Tibial nerve (tissue), 4 donors: ENCODE measurements around the gene PTK7. TPM values are rescaled to one million over a fixed set of nuclear protein-coding genes. Genes with fewer than 3 reads are reported as not detected.

Experiments used
- DNase-seq, 2 donors: peaks; one replicate each; pipeline ENCODE4 v3.0.0-alpha.2; 2019; ENCODE audit warnings: low spot score in 2 of 2
- H3K27ac ChIP-seq, 4 donors: fragments of 200-600 bp; sonication (generic) in 3 of 4; one replicate each; pipeline ENCODE4 v1.5.1; 2017 to 2019; ENCODE audit warnings: mild to moderate bottlenecking in 1 of 4
- H3K27me3 ChIP-seq, 2 donors: fragments of 200-600 bp; sonication (generic) in 1 of 2; one replicate each; pipeline versions ENCODE4 v1.5.1 to v1.6.0; 2017 to 2019
- H3K36me3 ChIP-seq, 3 donors: fragments of 200-600 bp; sonication (generic); one replicate each; pipeline ENCODE4 v1.5.1; 2018 to 2019
- H3K4me1 ChIP-seq, 4 donors: fragments of 200-600 bp; sonication (generic) in 3 of 4; one replicate each; pipeline ENCODE4 v1.5.1; 2017 to 2019
- H3K4me3 ChIP-seq, 4 donors: fragments of 200-600 bp; sonication (generic) in 3 of 4; one replicate each; pipeline ENCODE4 v1.5.1; 2017 to 2019; ENCODE audit warnings: mild to moderate bottlenecking in 1 of 4, moderate library complexity in 1 of 4
- H3K9me3 ChIP-seq, 4 donors: fragments of 200-600 bp; sonication (generic) in 3 of 4; one replicate each; pipeline ENCODE4 v1.5.1; 2017 to 2019
- EP300 ChIP-seq, 2 donors: sonication (generic); formaldehyde crosslinking; IDR thresholded peaks; one replicate each; pipeline ENCODE4 v1.6.1; 2017; ENCODE audit warnings: antibody characterized with exemption in 2 of 2, mild to moderate bottlenecking in 1 of 2
- POLR2A ChIP-seq, 2 donors: fragments of 450-650 bp; IDR thresholded peaks; one replicate each; pipeline ENCODE4 v1.6.1; 2017; ENCODE audit warnings: antibody characterized with exemption in 2 of 2, mild to moderate bottlenecking in 2 of 2, moderate library complexity in 2 of 2
- WGBS, 2 donors: methylation state at CpG; one replicate each; pipeline ENCODE4 v1.1.5; 2018; 5-methylcytosine and 5-hydroxymethylcytosine counted together
- total RNA-seq, 4 donors: library from RNA; depleted of rRNA; stranded (reverse); fragments of >200 nt; gene quantifications; one replicate each; pipeline ENCODE4 v1.1.0, GENCODE V29; 2016
- TF ChIP-seq, protein P1 (sequence below), 5 experiments: fragments of 200-600 bp in 3 of 5; fragments of 450-650 bp in 2 of 5; sonication (generic) in 3 of 5; IDR thresholded peaks; one replicate each; pipeline ENCODE4 v1.5.1; 2016 to 2019; ENCODE audit warnings: antibody characterized with exemption in 5 of 5, mild to moderate bottlenecking in 3 of 5, moderate library complexity in 2 of 5

The PTK7 gene
- total RNA-seq, 4 donors from 2014 or later = 1.5 to 5.5 (median 3.9) TPM

DNA sequence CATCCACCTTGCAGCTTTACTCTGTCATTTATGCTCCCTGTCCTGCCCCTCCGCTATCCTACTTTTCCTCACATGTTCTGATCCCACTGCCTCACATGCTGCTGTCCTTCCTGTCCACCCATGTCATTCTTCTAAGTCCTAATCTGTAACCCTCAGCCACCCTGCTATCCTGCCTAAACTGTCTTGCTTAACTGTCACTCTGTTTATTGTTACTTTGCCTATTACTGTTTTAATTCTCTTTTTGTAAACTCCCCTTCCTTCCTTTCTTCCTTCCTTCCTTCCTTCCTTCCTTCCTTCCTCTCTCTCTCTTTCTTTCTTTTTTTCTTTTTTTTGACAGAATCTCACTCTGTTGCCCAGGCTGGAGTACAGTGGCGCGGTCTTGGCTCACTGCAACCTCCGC is 107.3 kb downstream of the PTK7 start:
- no peak for TF ChIP-seq POLR2A (IDR thresholded peaks at IDR 0.05)
- TF ChIP-seq, protein P1, sequence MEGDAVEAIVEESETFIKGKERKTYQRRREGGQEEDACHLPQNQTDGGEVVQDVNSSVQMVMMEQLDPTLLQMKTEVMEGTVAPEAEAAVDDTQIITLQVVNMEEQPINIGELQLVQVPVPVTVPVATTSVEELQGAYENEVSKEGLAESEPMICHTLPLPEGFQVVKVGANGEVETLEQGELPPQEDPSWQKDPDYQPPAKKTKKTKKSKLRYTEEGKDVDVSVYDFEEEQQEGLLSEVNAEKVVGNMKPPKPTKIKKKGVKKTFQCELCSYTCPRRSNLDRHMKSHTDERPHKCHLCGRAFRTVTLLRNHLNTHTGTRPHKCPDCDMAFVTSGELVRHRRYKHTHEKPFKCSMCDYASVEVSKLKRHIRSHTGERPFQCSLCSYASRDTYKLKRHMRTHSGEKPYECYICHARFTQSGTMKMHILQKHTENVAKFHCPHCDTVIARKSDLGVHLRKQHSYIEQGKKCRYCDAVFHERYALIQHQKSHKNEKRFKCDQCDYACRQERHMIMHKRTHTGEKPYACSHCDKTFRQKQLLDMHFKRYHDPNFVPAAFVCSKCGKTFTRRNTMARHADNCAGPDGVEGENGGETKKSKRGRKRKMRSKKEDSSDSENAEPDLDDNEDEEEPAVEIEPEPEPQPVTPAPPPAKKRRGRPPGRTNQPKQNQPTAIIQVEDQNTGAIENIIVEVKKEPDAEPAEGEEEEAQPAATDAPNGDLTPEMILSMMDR (IDR thresholded peaks at IDR 0.05) = no peak
- no peak for TF ChIP-seq EP300 (IDR thresholded peaks at IDR 0.05)
- H3K27ac ChIP-seq = no peak overlapping the region
- H3K4me3 ChIP-seq = no peak overlapping the region
- peaks cover 3 to 62% (median 25%) of the 10 kb centered on the region in 3 donors for H3K36me3 ChIP-seq
- no peaks in the 10 kb centered on the region for H3K27me3 ChIP-seq
- 98 to 99% methylated on average over 4 of the region's 4 CpGs for WGBS, 2 donors
- H3K4me1 ChIP-seq = peaks cover 0 to 37% (median 10%) of the 10 kb centered on the region in 4 donors
- H3K9me3 ChIP-seq = no peaks in the 10 kb centered on the region
- DNase-seq = no peak

DNA sequence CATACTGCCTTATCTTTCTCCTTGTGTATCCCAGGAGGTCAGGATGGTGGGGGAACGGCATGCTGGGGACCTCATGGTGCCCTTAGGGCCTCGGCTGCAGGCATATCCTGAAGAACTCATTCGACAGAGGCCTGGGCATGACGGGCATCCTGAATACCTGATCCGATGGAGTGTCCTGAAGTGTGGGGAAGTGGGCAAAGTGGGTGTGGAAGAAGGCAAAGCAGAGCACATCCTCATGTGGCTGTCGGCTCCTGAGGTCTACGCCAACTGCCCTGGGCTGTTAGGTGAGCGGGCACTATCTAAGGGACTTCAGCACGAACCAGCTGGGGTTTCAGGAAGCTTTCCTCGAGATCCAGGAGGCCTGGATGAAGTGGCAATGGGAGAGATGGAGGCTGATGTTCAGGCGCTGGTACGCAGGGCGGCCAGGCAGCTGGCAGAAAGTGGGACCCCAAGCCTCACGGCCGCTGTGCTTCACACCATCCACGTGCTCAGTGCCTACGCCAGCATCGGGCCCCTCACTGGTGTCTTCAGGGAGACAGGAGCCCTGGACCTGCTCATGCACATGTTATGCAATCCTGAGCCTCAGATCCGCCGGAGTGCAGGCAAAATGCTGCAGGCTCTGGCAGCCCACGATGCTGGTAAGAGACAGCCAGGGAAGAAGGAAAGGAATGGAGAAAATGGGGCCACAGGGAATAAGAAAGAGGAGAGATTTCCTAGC is 108.3 kb downstream of the PTK7 start:
- no peaks in the 10 kb centered on the region for H3K27me3 ChIP-seq
- 89 to 90% methylated on average over 21 of the region's 21 CpGs for WGBS, 2 donors
- H3K36me3 ChIP-seq = peaks cover 0 to 62% (median 18%) of the 10 kb centered on the region in 3 donors
- no peaks in the 10 kb centered on the region for H3K9me3 ChIP-seq
- no peak for DNase-seq
- no peak overlapping the region for H3K27ac ChIP-seq
- no peak overlapping the region for H3K4me3 ChIP-seq
- no peak for TF ChIP-seq POLR2A (IDR thresholded peaks at IDR 0.05)
- TF ChIP-seq, protein P1 (IDR thresholded peaks at IDR 0.05) = no peak
- TF ChIP-seq EP300 (IDR thresholded peaks at IDR 0.05) = no peak
- peaks cover 0 to 37% (median 10%) of the 10 kb centered on the region in 4 donors for H3K4me1 ChIP-seq

DNA sequence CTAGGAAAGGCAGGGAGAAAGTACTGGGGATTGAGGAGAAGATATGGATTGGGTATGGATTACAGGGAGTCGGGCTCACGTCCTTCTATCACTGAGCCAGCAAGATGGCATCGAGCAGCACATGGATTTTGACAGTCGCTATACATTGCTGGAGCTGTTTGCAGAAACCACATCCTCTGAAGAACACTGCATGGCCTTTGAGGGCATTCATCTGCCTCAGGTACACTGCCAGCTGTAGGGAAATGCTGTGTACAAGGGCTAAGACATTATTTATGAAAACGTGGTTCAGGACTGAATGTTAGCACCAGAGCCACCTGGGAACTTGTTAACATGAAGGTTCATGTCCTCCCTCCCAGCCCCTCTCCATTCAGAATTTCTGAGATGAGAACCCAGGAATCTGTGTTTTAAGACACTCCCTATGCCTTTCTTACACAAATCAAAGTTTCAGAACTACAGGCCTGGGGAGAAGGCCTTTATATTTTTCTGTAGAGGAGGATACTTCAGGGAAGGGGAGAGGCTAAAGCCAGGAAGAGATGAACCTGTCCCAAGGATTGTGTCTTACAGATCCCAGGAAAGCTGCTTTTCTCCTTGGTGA is 109.4 kb downstream of the PTK7 start:
- H3K36me3 ChIP-seq = peaks cover 0 to 57% (median 15%) of the 10 kb centered on the region in 3 donors

DNA sequence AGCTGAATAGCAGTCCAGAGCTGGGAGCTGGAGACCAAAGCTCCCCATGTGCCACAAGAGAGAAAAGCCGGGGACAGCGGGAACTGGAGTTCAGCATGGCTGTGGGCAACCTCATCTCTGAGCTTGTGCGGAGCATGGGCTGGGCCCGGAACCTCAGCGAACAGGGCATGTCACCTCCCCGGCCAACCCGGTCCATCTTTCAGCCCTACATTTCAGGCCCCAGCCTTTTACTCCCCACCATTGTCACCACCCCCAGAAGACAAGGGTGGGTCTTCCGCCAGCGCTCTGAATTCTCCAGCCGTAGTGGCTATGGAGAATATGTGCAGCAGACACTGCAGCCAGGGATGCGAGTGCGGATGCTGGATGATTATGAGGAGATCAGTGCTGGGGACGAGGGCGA is 109.9 kb downstream of the PTK7 start:
- no peak for TF ChIP-seq EP300 (IDR thresholded peaks at IDR 0.05)
- TF ChIP-seq, protein P1 (IDR thresholded peaks at IDR 0.05) = no peak
- TF ChIP-seq POLR2A (IDR thresholded peaks at IDR 0.05) = no peak
- WGBS, 2 donors = 96 to 97% methylated on average over 14 of the region's 14 CpGs
- H3K4me3 ChIP-seq = no peak overlapping the region
- no peaks in the 10 kb centered on the region for H3K9me3 ChIP-seq
- no peaks in the 10 kb centered on the region for H3K27me3 ChIP-seq
- peaks cover 0 to 57% (median 15%) of the 10 kb centered on the region in 3 donors for H3K36me3 ChIP-seq
- no peak overlapping the region for H3K27ac ChIP-seq
- peaks cover 0 to 35% (median 10%) of the 10 kb centered on the region in 4 donors for H3K4me1 ChIP-seq
- DNase-seq = no peak

More for the DNA sequence above, 109.4 kb downstream of the PTK7 start:
- no peak overlapping the region for H3K27ac ChIP-seq
- no peak for DNase-seq
- TF ChIP-seq EP300 (IDR thresholded peaks at IDR 0.05) (no peak), POLR2A (IDR thresholded peaks at IDR 0.05) (no peak)
- TF ChIP-seq, protein P1 (IDR thresholded peaks at IDR 0.05) = no peak
- no peaks in the 10 kb centered on the region for H3K9me3 ChIP-seq
- H3K4me1 ChIP-seq = peaks cover 0 to 37% (median 10%) of the 10 kb centered on the region in 4 donors
- H3K27me3 ChIP-seq = no peaks in the 10 kb centered on the region
- H3K4me3 ChIP-seq = no peak overlapping the region
- 81 to 82% methylated on average over 5 of the region's 5 CpGs for WGBS, 2 donors

DNA sequence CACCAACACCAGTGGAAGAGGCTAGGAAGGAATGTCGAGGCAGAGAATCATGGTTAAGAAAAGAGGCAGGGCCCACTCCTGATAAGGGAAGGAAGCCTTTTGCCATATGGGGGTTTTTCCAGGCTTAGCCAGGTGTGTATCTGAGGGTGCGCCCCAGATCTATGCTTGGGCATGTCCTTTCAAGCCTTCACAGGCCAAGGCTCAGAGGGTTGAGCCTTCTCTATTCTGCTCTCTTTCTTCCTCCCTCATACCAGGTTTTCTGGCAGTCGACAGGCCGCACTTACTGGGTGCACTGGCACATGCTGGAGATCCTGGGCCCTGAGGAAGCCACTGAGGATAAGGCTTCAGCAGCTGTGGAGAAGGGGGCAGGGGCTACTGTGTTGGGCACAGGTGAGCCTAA is 110.6 kb downstream of the PTK7 start:
- Histone ChIP-seq H3K4me1 (peaks cover 0 to 29% (median 10%) of the 10 kb centered on the region in 4 donors), H3K36me3 (peaks cover 0 to 62% (median 15%) of the 10 kb centered on the region in 3 donors), H3K27me3 (no peaks in the 10 kb centered on the region), H3K9me3 (no peaks in the 10 kb centered on the region), H3K4me3 (no peak overlapping the region), H3K27ac (no peak overlapping the region)
- no peak for DNase-seq
- TF ChIP-seq EP300 (IDR thresholded peaks at IDR 0.05) (no peak), POLR2A (IDR thresholded peaks at IDR 0.05) (no peak)
- WGBS, 2 donors = 95 to 100% methylated on average over 4 of the region's 4 CpGs
